Stimulated activated effector memory CD8-positive, alpha-beta T cell treated with anti-CD3 and anti-CD28 coated beads, Interleukin-12 subunit alpha, Interleukin-12 subunit beta, amount 100 ng/mL, for 72 hours (primary cell): ENCODE data around the gene PHACTR4.

Source experiments
- ATAC-seq: fragments of 150-1000 bp; cut with Tn5 transposase; 2 replicates; pipeline ENCODE4 v1.10.0; 2021
- DNase-seq, 2 donors: peaks; one replicate each; pipeline ENCODE4 v3.0.0; 2021 to 2022; ENCODE audit warnings: low spot score in 2 of 2
- H3K27ac Mint-ChIP-seq: one replicate; pipeline ENCODE4 v1.8.0; 2022; ENCODE audit warnings: mild to moderate bottlenecking, mixed read lengths
- H3K36me3 Mint-ChIP-seq: one replicate; pipeline ENCODE4 v1.8.0; 2022; ENCODE audit warnings: mild to moderate bottlenecking, mixed read lengths
- H3K4me1 Mint-ChIP-seq: one replicate; pipeline ENCODE4 v1.8.0; 2022; ENCODE audit warnings: mixed read lengths
- H3K4me3 Mint-ChIP-seq: one replicate; pipeline ENCODE4 v1.8.0; 2022; ENCODE audit warnings: mild to moderate bottlenecking, mixed read lengths
- H3K9me3 Mint-ChIP-seq: one replicate; pipeline ENCODE4 v1.8.0; 2022; ENCODE audit warnings: mixed read lengths

PHACTR4 gene

GRCh38 chr1:28395181-28395580, 25.6 kb downstream of the PHACTR4 start:
- DNase-seq (no peak), ATAC-seq (no peak)
- Mint-ChIP-seq H3K4me1 (no peaks in the 10 kb centered on the region), H3K4me3 (no peak overlapping the region), H3K27ac (no peak overlapping the region), H3K36me3 (peaks cover 33% of the 10 kb centered on the region), H3K9me3 (no peaks in the 10 kb centered on the region)

GRCh38 chr1:28401760-28402159, 32.2 kb downstream of the PHACTR4 start:
- H3K27ac Mint-ChIP-seq = peak overlapping the region; percentile 3
- peaks cover 21% of the 10 kb centered on the region for H3K36me3 Mint-ChIP-seq
- no peak for DNase-seq
- no peak overlapping the region for H3K4me3 Mint-ChIP-seq
- no peak for ATAC-seq
- H3K9me3 Mint-ChIP-seq = no peaks in the 10 kb centered on the region
- H3K4me1 Mint-ChIP-seq = no peaks in the 10 kb centered on the region

GRCh38 chr1:28409090-28409489, 39.5 kb downstream of the PHACTR4 start:
- no peaks in the 10 kb centered on the region for H3K4me1 Mint-ChIP-seq
- DNase-seq = no peak
- H3K4me3 Mint-ChIP-seq = no peak overlapping the region
- H3K27ac Mint-ChIP-seq = no peak overlapping the region
- H3K9me3 Mint-ChIP-seq = no peaks in the 10 kb centered on the region
- ATAC-seq = no peak
- peaks cover 20% of the 10 kb centered on the region for H3K36me3 Mint-ChIP-seq

GRCh38 chr1:28411656-28412055, 42.1 kb downstream of the PHACTR4 start:
- H3K27ac Mint-ChIP-seq = no peak overlapping the region
- no peak overlapping the region for H3K4me3 Mint-ChIP-seq
- no peak for DNase-seq
- ATAC-seq = no peak
- H3K4me1 Mint-ChIP-seq = no peaks in the 10 kb centered on the region
- peaks cover 15% of the 10 kb centered on the region for H3K36me3 Mint-ChIP-seq
- no peaks in the 10 kb centered on the region for H3K9me3 Mint-ChIP-seq

GRCh38 chr1:28412731-28413130, 43.2 kb downstream of the PHACTR4 start:
- Mint-ChIP-seq H3K9me3 (no peaks in the 10 kb centered on the region), H3K4me1 (peaks cover 10% of the 10 kb centered on the region), H3K4me3 (no peak overlapping the region), H3K27ac (no peak overlapping the region), H3K36me3 (peaks cover 15% of the 10 kb centered on the region)
- no peak for ATAC-seq
- no peak for DNase-seq

- peak overlapping the region; percentile 69 for H3K27ac Mint-ChIP-seq
- peaks cover 15% of the 10 kb centered on the region for H3K4me1 Mint-ChIP-seq
- H3K4me3 Mint-ChIP-seq = no peak overlapping the region
- H3K36me3 Mint-ChIP-seq = no peaks in the 10 kb centered on the region
- DNase-seq (no peak), ATAC-seq (no peak)
- no peaks in the 10 kb centered on the region for H3K9me3 Mint-ChIP-seq
Measured at GRCh38 chr1:28416509-28417194, 47.1 kb downstream of the PHACTR4 start.

GRCh38 chr1:28417441-28417922, 47.9 kb downstream of the PHACTR4 start:
- peak overlapping the region; percentile 9 for H3K4me3 Mint-ChIP-seq
- DNase-seq (no peak), ATAC-seq (peak; percentile 93)
- peak overlapping the region; percentile 69 for H3K27ac Mint-ChIP-seq
- H3K9me3 Mint-ChIP-seq = no peaks in the 10 kb centered on the region
- no peaks in the 10 kb centered on the region for H3K36me3 Mint-ChIP-seq
- peaks cover 15% of the 10 kb centered on the region for H3K4me1 Mint-ChIP-seq

- Mint-ChIP-seq H3K36me3 (no peaks in the 10 kb centered on the region), H3K9me3 (no peaks in the 10 kb centered on the region), H3K4me3 (no peak overlapping the region), H3K27ac (peak overlapping the region; percentile 69), H3K4me1 (peaks cover 15% of the 10 kb centered on the region)
- ATAC-seq = no peak
- no peak for DNase-seq
Measured at GRCh38 chr1:28417926-28418637, 48.5 kb downstream of the PHACTR4 start.

GRCh38 chr1:28421744-28422143, 52.2 kb downstream of the PHACTR4 start:
- no peak for ATAC-seq
- no peaks in the 10 kb centered on the region for H3K9me3 Mint-ChIP-seq
- H3K27ac Mint-ChIP-seq = no peak overlapping the region

GRCh38 chr1:28426831-28427230, 57.3 kb downstream of the PHACTR4 start:
- Mint-ChIP-seq H3K27ac (no peak overlapping the region), H3K4me3 (no peak overlapping the region), H3K9me3 (no peaks in the 10 kb centered on the region), H3K36me3 (peaks cover 11% of the 10 kb centered on the region), H3K4me1 (no peaks in the 10 kb centered on the region)
- DNase-seq = no peak
- ATAC-seq = no peak

More at GRCh38 chr1:28421744-28422143, 52.2 kb downstream of the PHACTR4 start:
- Mint-ChIP-seq H3K36me3 (peaks cover 11% of the 10 kb centered on the region), H3K4me3 (no peak overlapping the region), H3K4me1 (peaks cover 15% of the 10 kb centered on the region)
- DNase-seq = no peak

GRCh38 chr1:28428012-28428411, 58.5 kb downstream of the PHACTR4 start:
- H3K9me3 Mint-ChIP-seq = no peaks in the 10 kb centered on the region
- no peak for DNase-seq
- H3K4me1 Mint-ChIP-seq = no peaks in the 10 kb centered on the region
- H3K36me3 Mint-ChIP-seq = peaks cover 11% of the 10 kb centered on the region
- H3K27ac Mint-ChIP-seq = no peak overlapping the region
- no peak for ATAC-seq
- H3K4me3 Mint-ChIP-seq = no peak overlapping the region

GRCh38 chr1:28428990-28429520, 59.5 kb downstream of the PHACTR4 start:
- Mint-ChIP-seq H3K27ac (no peak overlapping the region), H3K4me1 (no peaks in the 10 kb centered on the region), H3K36me3 (peaks cover 11% of the 10 kb centered on the region), H3K9me3 (no peaks in the 10 kb centered on the region), H3K4me3 (no peak overlapping the region)
- ATAC-seq (no peak), DNase-seq (no peak)

GRCh38 chr1:28436211-28436769, 66.8 kb downstream of the PHACTR4 start:
- H3K4me3 Mint-ChIP-seq = no peak overlapping the region
- no peaks in the 10 kb centered on the region for H3K9me3 Mint-ChIP-seq
- no peak overlapping the region for H3K27ac Mint-ChIP-seq
- H3K36me3 Mint-ChIP-seq = peaks cover 17% of the 10 kb centered on the region
- ATAC-seq = no peak
- peaks cover 9% of the 10 kb centered on the region for H3K4me1 Mint-ChIP-seq
- DNase-seq = no peak

GRCh38 chr1:28437264-28437923, 67.9 kb downstream of the PHACTR4 start:
- peak overlapping the region; percentile 34 for H3K27ac Mint-ChIP-seq
- H3K9me3 Mint-ChIP-seq = no peaks in the 10 kb centered on the region
- H3K36me3 Mint-ChIP-seq = peaks cover 17% of the 10 kb centered on the region
- H3K4me1 Mint-ChIP-seq = peaks cover 9% of the 10 kb centered on the region
- ATAC-seq (no peak), DNase-seq (no peak)
- no peak overlapping the region for H3K4me3 Mint-ChIP-seq
